ENCODE measurements around the gene MRPL21. TPM values are rescaled to one million over a fixed set of nuclear protein-coding genes. Genes with fewer than 3 reads are reported as not detected.

Gene MRPL21
- polyA plus RNA-seq, 2 of the 4 experiments (the other 2 are of a cell fraction): 116 to 131 TPM

DNA sequence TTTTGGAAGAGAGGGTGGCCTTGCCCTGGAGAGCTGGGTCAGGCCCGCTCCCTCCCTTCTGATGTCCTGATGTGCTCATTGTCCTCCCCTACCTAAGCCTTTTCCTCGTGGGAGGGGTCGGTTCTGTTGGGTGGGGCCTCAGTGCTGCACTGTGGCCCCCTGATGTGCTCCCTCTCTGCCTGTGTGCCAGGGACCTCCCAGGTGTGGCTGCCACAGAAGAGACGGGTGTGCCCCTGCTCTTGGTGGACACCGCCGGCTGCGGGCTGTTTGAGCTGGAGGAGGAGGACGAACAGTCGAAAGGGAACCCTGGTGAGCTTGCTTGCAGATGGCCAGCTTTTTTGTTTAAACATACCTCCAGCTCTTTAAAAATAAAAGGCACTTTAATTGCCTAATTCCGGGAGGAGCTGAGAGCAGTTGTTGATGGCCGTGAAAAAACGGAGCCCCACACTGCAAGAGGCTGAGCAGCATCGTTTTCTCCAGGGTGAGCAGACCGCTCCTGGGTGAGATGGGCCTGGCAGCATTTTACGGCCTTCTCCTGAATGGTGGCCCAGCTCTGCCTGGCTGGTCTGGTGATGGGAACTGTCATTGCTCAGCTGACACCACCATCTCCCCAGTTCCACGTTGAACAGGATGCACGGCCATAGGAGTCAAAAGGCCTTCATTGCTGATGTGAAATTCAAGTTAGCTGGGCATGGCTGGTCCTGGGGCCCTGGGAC is 30.1 kb upstream of the MRPL21 start:
- POLR2A ChIA-PET: no interaction called here
- no peak for TF ChIP-seq FOXS1 (CRISPR knock-in tag; IDR thresholded peaks at IDR 0.05)
- TF ChIP-seq MAZ (IDR thresholded peaks at IDR 0.05; ENCODE audit: borderline replicate concordance, low read depth, low read length): no peak
- no peak for TF ChIP-seq HOXB13 (CRISPR knock-in tag; IDR thresholded peaks at IDR 0.05; ENCODE audit: low read depth)
- no peak for TF ChIP-seq POLR2AphosphoS2 (conservative IDR thresholded peaks at IDR 0.05; ENCODE audit: low read length)
- TF ChIP-seq RNF2 (IDR thresholded peaks at IDR 0.05; ENCODE audit: borderline replicate concordance, low read depth): no peak
- TF ChIP-seq FOSB (CRISPR knock-in tag; IDR thresholded peaks at IDR 0.05): no peak
- no peak for TF ChIP-seq HOXB5 (CRISPR knock-in tag; IDR thresholded peaks at IDR 0.05)
- TF ChIP-seq ZFP36 (IDR thresholded peaks at IDR 0.05; ENCODE audit: borderline replicate concordance, partially characterized antibody): no peak
- TF ChIP-seq, protein P1, sequence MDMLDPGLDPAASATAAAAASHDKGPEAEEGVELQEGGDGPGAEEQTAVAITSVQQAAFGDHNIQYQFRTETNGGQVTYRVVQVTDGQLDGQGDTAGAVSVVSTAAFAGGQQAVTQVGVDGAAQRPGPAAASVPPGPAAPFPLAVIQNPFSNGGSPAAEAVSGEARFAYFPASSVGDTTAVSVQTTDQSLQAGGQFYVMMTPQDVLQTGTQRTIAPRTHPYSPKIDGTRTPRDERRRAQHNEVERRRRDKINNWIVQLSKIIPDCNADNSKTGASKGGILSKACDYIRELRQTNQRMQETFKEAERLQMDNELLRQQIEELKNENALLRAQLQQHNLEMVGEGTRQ (IDR thresholded peaks at IDR 0.05): no peak
- no peak for TF ChIP-seq POLR2A (IDR thresholded peaks at IDR 0.05; ENCODE audit: low read length)
- TF ChIP-seq, protein P2, sequence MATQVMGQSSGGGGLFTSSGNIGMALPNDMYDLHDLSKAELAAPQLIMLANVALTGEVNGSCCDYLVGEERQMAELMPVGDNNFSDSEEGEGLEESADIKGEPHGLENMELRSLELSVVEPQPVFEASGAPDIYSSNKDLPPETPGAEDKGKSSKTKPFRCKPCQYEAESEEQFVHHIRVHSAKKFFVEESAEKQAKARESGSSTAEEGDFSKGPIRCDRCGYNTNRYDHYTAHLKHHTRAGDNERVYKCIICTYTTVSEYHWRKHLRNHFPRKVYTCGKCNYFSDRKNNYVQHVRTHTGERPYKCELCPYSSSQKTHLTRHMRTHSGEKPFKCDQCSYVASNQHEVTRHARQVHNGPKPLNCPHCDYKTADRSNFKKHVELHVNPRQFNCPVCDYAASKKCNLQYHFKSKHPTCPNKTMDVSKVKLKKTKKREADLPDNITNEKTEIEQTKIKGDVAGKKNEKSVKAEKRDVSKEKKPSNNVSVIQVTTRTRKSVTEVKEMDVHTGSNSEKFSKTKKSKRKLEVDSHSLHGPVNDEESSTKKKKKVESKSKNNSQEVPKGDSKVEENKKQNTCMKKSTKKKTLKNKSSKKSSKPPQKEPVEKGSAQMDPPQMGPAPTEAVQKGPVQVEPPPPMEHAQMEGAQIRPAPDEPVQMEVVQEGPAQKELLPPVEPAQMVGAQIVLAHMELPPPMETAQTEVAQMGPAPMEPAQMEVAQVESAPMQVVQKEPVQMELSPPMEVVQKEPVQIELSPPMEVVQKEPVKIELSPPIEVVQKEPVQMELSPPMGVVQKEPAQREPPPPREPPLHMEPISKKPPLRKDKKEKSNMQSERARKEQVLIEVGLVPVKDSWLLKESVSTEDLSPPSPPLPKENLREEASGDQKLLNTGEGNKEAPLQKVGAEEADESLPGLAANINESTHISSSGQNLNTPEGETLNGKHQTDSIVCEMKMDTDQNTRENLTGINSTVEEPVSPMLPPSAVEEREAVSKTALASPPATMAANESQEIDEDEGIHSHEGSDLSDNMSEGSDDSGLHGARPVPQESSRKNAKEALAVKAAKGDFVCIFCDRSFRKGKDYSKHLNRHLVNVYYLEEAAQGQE (IDR thresholded peaks at IDR 0.05): no peak
- no peak for TF ChIP-seq RFX5 (IDR thresholded peaks at IDR 0.05)
- no peak for TF ChIP-seq NFE2L2 (conservative IDR thresholded peaks at IDR 0.05; ENCODE audit: low read length)
- no peak for TF ChIP-seq ZC3H11A (IDR thresholded peaks at IDR 0.05)
- TF ChIP-seq HEYL (CRISPR knock-in tag; IDR thresholded peaks at IDR 0.05): no peak
- TF ChIP-seq, protein P3, sequence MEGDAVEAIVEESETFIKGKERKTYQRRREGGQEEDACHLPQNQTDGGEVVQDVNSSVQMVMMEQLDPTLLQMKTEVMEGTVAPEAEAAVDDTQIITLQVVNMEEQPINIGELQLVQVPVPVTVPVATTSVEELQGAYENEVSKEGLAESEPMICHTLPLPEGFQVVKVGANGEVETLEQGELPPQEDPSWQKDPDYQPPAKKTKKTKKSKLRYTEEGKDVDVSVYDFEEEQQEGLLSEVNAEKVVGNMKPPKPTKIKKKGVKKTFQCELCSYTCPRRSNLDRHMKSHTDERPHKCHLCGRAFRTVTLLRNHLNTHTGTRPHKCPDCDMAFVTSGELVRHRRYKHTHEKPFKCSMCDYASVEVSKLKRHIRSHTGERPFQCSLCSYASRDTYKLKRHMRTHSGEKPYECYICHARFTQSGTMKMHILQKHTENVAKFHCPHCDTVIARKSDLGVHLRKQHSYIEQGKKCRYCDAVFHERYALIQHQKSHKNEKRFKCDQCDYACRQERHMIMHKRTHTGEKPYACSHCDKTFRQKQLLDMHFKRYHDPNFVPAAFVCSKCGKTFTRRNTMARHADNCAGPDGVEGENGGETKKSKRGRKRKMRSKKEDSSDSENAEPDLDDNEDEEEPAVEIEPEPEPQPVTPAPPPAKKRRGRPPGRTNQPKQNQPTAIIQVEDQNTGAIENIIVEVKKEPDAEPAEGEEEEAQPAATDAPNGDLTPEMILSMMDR (IDR thresholded peaks at IDR 0.05): no peak
- TF ChIP-seq FOSL2 (IDR thresholded peaks at IDR 0.05): no peak
- TF ChIP-seq FOSL2 (CRISPR knock-in tag; IDR thresholded peaks at IDR 0.05): no peak
- no peak for TF ChIP-seq MYC (IDR thresholded peaks at IDR 0.05; ENCODE audit: borderline replicate concordance, low read length)
- no peak for TF ChIP-seq BHLHE40 (IDR thresholded peaks at IDR 0.05; ENCODE audit: low read depth, low read length)
- FAIRE-seq: no peak

DNA sequence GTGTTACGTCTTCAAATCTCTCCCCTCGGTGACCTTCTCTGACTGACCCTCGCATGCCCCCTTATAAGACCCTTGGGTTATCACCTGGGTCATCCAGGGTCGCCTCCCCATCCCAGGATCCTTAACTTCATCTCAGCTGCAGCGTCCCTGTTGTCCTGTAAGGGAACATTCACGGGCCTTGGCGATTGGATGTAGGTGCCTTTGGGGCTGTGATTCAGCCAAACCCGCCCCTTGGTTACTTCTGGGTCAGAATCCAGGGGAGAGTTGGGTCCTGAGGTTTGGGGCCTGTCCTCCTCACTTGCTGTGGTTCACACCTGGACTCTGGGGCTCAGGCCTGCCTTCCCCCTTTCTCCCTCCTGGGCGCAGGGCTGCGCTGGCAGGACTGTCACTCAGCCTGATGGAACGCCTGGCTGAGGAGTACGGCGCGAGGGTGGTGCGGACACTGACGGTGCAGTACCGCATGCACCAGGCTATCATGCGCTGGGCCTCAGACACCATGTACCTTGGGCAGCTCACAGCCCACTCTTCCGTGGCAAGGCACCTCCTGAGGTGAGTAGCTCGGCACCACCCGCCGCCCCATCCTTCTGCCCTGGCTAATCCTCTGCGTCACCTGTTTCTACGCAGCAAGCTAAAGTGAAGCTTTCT is 29.4 kb upstream of the MRPL21 start:
- ATAC-seq: no peak
- H3K9me3 ChIP-seq: no peaks in the 10 kb centered on the region
- H3K4me3 ChIP-seq: no peak overlapping the region
- no peaks in the 10 kb centered on the region for H3K4me1 ChIP-seq
- ChIA-PET POLR2A (no interaction called here), CTCF (interaction anchor here (1.2 to 1.3 kb wide), 2 partner anchors 8 to 21 kb away, joined by 3 read pairs; no protein-coding TSS in a partner anchor)
- no peak for TF ChIP-seq EHMT2 (IDR thresholded peaks at IDR 0.05; ENCODE audit: low read depth)
- TF ChIP-seq HEYL (CRISPR knock-in tag; IDR thresholded peaks at IDR 0.05): no peak
- TF ChIP-seq POLR2AphosphoS2 (conservative IDR thresholded peaks at IDR 0.05; ENCODE audit: low read length): no peak
- no peak for TF ChIP-seq TP53 (CRISPR knock-in tag; IDR thresholded peaks at IDR 0.05)
- TF ChIP-seq ZFP36 (IDR thresholded peaks at IDR 0.05; ENCODE audit: borderline replicate concordance, partially characterized antibody): no peak
- no peak for TF ChIP-seq RNF2 (IDR thresholded peaks at IDR 0.05; ENCODE audit: borderline replicate concordance, low read depth)
- TF ChIP-seq EHF (CRISPR knock-in tag; IDR thresholded peaks at IDR 0.05): no peak
- TF ChIP-seq RAD21 (conservative IDR thresholded peaks at IDR 0.05 in 1 of 2, IDR thresholded peaks at IDR 0.05 in 1 of 2): no peak
- no peak for TF ChIP-seq NPAS2 (CRISPR knock-in tag; IDR thresholded peaks at IDR 0.05; ENCODE audit: borderline replicate concordance)
- DNase-seq (ENCODE audit: low read depth in 1 of 2, low spot score in 1 of 2): no peak
- H3K27ac ChIP-seq: no peak overlapping the region
- 97% methylated on average over 23 of the region's 24 CpGs for WGBS (ENCODE audit: missing lambda C conversion rate)
- H3K4me2 ChIP-seq: no peak overlapping the region
- no peak for FAIRE-seq

More for the DNA sequence above, 30.1 kb upstream of the MRPL21 start:
- no peaks in the 10 kb centered on the region for H3K4me1 ChIP-seq
- no peaks in the 10 kb centered on the region for H3K9me3 ChIP-seq
- H3K27ac ChIP-seq: no peak overlapping the region
- H3K4me2 ChIP-seq: no peak overlapping the region
- CTCF ChIA-PET: interaction anchor here (0.6 to 1.3 kb wide), 5 partner anchors 9 to 142 kb away, joined by 3 to 4 read pairs (median 3); no protein-coding TSS in a partner anchor
- ATAC-seq: no peak
- no peak overlapping the region for H3K4me3 ChIP-seq
- WGBS (ENCODE audit: missing lambda C conversion rate): 92% methylated on average over 15 of the region's 17 CpGs
- no peak for DNase-seq (ENCODE audit: low read depth in 1 of 2, low spot score in 1 of 2)

All from A549 (cell line).